ENCODE measurements around the gene PRSS27.

DNA sequence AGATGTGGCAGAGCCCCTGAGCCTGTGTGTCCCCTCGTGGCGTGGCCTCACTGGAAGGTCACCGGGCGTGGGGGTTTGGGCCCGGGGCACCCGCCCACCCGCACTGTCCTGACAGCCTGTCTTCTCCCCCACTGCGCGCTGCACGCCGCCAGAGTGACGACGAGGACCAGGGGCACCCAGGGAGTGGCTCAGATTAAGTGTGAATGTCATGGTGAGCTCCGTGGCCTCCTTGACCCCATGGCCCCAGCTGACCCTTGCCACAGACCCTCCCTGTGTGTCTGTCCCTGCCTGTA lies 15.1 kb downstream of the PRSS27 start:
- TF ChIP-seq POLR2AphosphoS5 (IDR thresholded peaks at IDR 0.05) (no peak), CTCF (IDR thresholded peaks at IDR 0.05) (no peak), POLR2A (IDR thresholded peaks at IDR 0.05) (no peak), EP300 (IDR thresholded peaks at IDR 0.05) (no peak)

All from upper lobe of left lung (tissue), 4 donors.